MM.1S (cell line): Measurements from ENCODE around the gene GPR158.

ENCODE experiments used
- DNase-seq: peaks from one replicate; pipeline ENCODE4 v3.0.0-alpha.2; 2015
- H2AFZ ChIP-seq: fragments of 300-600 bp; sonication (generic); 2 replicates; pipeline ENCODE4 v1.6.0; 2016; ENCODE audit warnings: antibody characterized with exemption, low read length
- H3F3A ChIP-seq: fragments of 300-600 bp; sonication (generic); 2 replicates; pipeline ENCODE4 v1.6.1; 2016; ENCODE audit warnings: mild to moderate bottlenecking, antibody characterized with exemption, low read length, moderate library complexity, mixed read lengths; ENCODE audit not compliant: insufficient read depth
- H3K27ac ChIP-seq: fragments of 300-600 bp; sonication (generic); 2 replicates; pipeline ENCODE4 v1.5.1; 2016; ENCODE audit warnings: mild to moderate bottlenecking, low read length
- H3K27me3 ChIP-seq: fragments of 300-600 bp; sonication (generic); replicated peaks from 2 replicates; pipeline ENCODE4 v1.6.0; 2016; ENCODE audit warnings: low read length; ENCODE audit not compliant: insufficient read depth
- H3K36me3 ChIP-seq: fragments of 300-600 bp; sonication (generic); replicated peaks from 2 replicates; pipeline ENCODE4 v1.6.1; 2016; ENCODE audit warnings: mild to moderate bottlenecking, low read length, mixed read lengths; ENCODE audit not compliant: insufficient read depth
- H3K4me1 ChIP-seq: fragments of 300-600 bp; sonication (generic); 2 replicates; pipeline ENCODE4 v1.6.1; 2016; ENCODE audit warnings: low read length, mixed read lengths
- H3K4me2 ChIP-seq: fragments of 300-600 bp; sonication (generic); 2 replicates; pipeline ENCODE4 v1.6.0; 2016; ENCODE audit warnings: low read depth, low read length
- H3K4me3 ChIP-seq: fragments of 300-600 bp; sonication (generic); 2 replicates; pipeline ENCODE4 v1.5.1; 2016; ENCODE audit warnings: low read length, mixed read lengths
- H3K79me2 ChIP-seq: fragments of 300-600 bp; sonication (generic); 2 replicates; pipeline ENCODE4 v1.6.1; 2016; ENCODE audit warnings: mixed run types, low read length, mixed read lengths
- H3K9ac ChIP-seq: fragments of 300-600 bp; sonication (generic); 2 replicates; pipeline ENCODE4 v1.6.1; 2016; ENCODE audit warnings: low read length, mixed read lengths
- H3K9me2 ChIP-seq: fragments of 300-600 bp; sonication (generic); replicated peaks from 2 replicates; pipeline ENCODE4 v1.6.1; 2016; ENCODE audit warnings: mild to moderate bottlenecking, low read length, mixed read lengths; ENCODE audit not compliant: insufficient read depth
- H3K9me3 ChIP-seq: fragments of 300-600 bp; sonication (generic); replicated peaks from 2 replicates; pipeline ENCODE4 v1.6.1; 2016; ENCODE audit warnings: mild to moderate bottlenecking, low read length, mixed read lengths; ENCODE audit not compliant: insufficient read depth
- H4K20me1 ChIP-seq: fragments of 300-600 bp; sonication (generic); 2 replicates; pipeline ENCODE4 v1.6.1; 2016; ENCODE audit warnings: mild to moderate bottlenecking, low read length, moderate library complexity, mixed read lengths; ENCODE audit not compliant: insufficient read depth
- CTCF ChIP-seq: fragments of 300-600 bp; sonication (generic); IDR thresholded peaks from 2 replicates; pipeline ENCODE4 v1.5.1; 2016; ENCODE audit warnings: antibody characterized with exemption, low read length, mixed read lengths
- EZH2 ChIP-seq: fragments of 300-600 bp; sonication (generic); optimal IDR thresholded peaks from 2 replicates; pipeline ENCODE3; 2017; ENCODE audit warnings: low read depth, mild to moderate bottlenecking, antibody characterized with exemption, low read length, mixed read lengths
- EZH2phosphoT487 ChIP-seq: fragments of 300-600 bp; sonication (generic); IDR thresholded peaks from 2 replicates; pipeline ENCODE4 v1.6.1; 2018; ENCODE audit warnings: antibody characterized with exemption, low read length

GPR158 gene

GRCh38 chr10:25455980-25456567, 281.3 kb downstream of the GPR158 start:
- Histone ChIP-seq H4K20me1 (no peaks in the 10 kb centered on the region), H3K4me1 (no peaks in the 10 kb centered on the region), H2AFZ (no peak overlapping the region), H3K27me3 (no peaks in the 10 kb centered on the region), H3K9me3 (no peaks in the 10 kb centered on the region), H3K27ac (no peak overlapping the region), H3K9me2 (no peaks in the 10 kb centered on the region), H3F3A (no peaks in the 10 kb centered on the region), H3K9ac (no peak overlapping the region), H3K79me2 (no peaks in the 10 kb centered on the region), H3K4me2 (no peak overlapping the region), H3K4me3 (no peak overlapping the region), H3K36me3 (no peaks in the 10 kb centered on the region)
- no peak for TF ChIP-seq EZH2phosphoT487
- no peak for DNase-seq

- Histone ChIP-seq H4K20me1 (no peaks in the 10 kb centered on the region), H3K4me3 (no peak overlapping the region), H3K27ac (no peak overlapping the region), H3K36me3 (no peaks in the 10 kb centered on the region), H3K4me2 (no peak overlapping the region), H3K9me3 (no peaks in the 10 kb centered on the region), H3K9me2 (no peaks in the 10 kb centered on the region), H2AFZ (no peak overlapping the region), H3F3A (no peaks in the 10 kb centered on the region), H3K4me1 (no peaks in the 10 kb centered on the region), H3K79me2 (no peaks in the 10 kb centered on the region), H3K27me3 (no peaks in the 10 kb centered on the region), H3K9ac (no peak overlapping the region)
- TF ChIP-seq EZH2phosphoT487 (no peak), CTCF (no peak), EZH2 (no peak)
- DNase-seq = no peak
Observed at GRCh38 chr10:25457552-25457951, 282.8 kb downstream of the GPR158 start.

GRCh38 chr10:25465582-25466372, 291.0 kb downstream of the GPR158 start:
- Histone ChIP-seq H3K9ac (no peak overlapping the region), H2AFZ (no peak overlapping the region), H3K9me2 (no peaks in the 10 kb centered on the region), H4K20me1 (no peaks in the 10 kb centered on the region), H3F3A (no peaks in the 10 kb centered on the region), H3K4me1 (no peaks in the 10 kb centered on the region), H3K9me3 (no peaks in the 10 kb centered on the region), H3K27ac (no peak overlapping the region), H3K79me2 (no peaks in the 10 kb centered on the region), H3K36me3 (no peaks in the 10 kb centered on the region), H3K27me3 (no peaks in the 10 kb centered on the region), H3K4me3 (no peak overlapping the region), H3K4me2 (no peak overlapping the region)
- TF ChIP-seq CTCF (no peak), EZH2phosphoT487 (no peak), EZH2 (no peak)
- no peak for DNase-seq

GRCh38 chr10:25467881-25468280, 293.1 kb downstream of the GPR158 start:
- Histone ChIP-seq H3F3A (no peaks in the 10 kb centered on the region), H3K36me3 (no peaks in the 10 kb centered on the region), H3K4me3 (no peak overlapping the region), H4K20me1 (no peaks in the 10 kb centered on the region), H2AFZ (no peak overlapping the region), H3K27me3 (no peaks in the 10 kb centered on the region), H3K4me1 (no peaks in the 10 kb centered on the region), H3K79me2 (no peaks in the 10 kb centered on the region), H3K9ac (no peak overlapping the region), H3K4me2 (no peak overlapping the region), H3K9me3 (no peaks in the 10 kb centered on the region), H3K9me2 (no peaks in the 10 kb centered on the region), H3K27ac (no peak overlapping the region)
- no peak for DNase-seq
- TF ChIP-seq CTCF = no peak
- no peak for TF ChIP-seq EZH2
- no peak for TF ChIP-seq EZH2phosphoT487
